Fibroblast of lung (primary cell): ENCODE measurements around the gene SLAMF1.
"Not testable (repeated sequence)": the region's sequence is repeated elsewhere in the genome, so short reads cannot be mapped to it uniquely, and the experiment has no call there.

ENCODE experiments used
- CTCF ChIP-seq, 2 donors: IDR thresholded peaks in 1 of 2; conservative IDR thresholded peaks in 1 of 2; 1 replicate in 1 of 2; 2 replicates in 1 of 2; pipeline ENCODE4 v1.5.1; 2011 to 2012; ENCODE audit warnings: low read length in 2 of 2, control low read depth in 1 of 2, inconsistent platforms in 1 of 2, low read depth in 1 of 2, mild to moderate bottlenecking in 1 of 2
- EZH2 ChIP-seq: IDR thresholded peaks from 2 replicates; pipeline ENCODE4 v1.5.1; 2012; ENCODE audit warnings: low read length, control low read depth, mild to moderate bottlenecking; ENCODE audit errors: missing control alignments

GRCh38 chr1:160563230-160563629 lies 83.6 kb downstream of the SLAMF1 start:
- TF ChIP-seq CTCF (conservative IDR thresholded peaks at IDR 0.05 in 1 of 2, IDR thresholded peaks at IDR 0.05 in 1 of 2; ENCODE audit: low read depth in 1 of 2, low read length in 2 of 2); EZH2: not testable (repeated sequence)
